GM19023 (cell line): ENCODE data around the gene ADK.
"Not testable (repeated sequence)": the region's sequence is repeated elsewhere in the genome, so short reads cannot be mapped to it uniquely, and the experiment has no call there.

Source experiments
- ATAC-seq: cut with Tn5 transposase; IDR thresholded peaks from one replicate; pipeline ENCODE4 v1.9.1; 2021; ENCODE audit warnings: mild to moderate bottlenecking, moderate library complexity; ENCODE audit not compliant: unreplicated experiment

The ADK gene

DNA sequence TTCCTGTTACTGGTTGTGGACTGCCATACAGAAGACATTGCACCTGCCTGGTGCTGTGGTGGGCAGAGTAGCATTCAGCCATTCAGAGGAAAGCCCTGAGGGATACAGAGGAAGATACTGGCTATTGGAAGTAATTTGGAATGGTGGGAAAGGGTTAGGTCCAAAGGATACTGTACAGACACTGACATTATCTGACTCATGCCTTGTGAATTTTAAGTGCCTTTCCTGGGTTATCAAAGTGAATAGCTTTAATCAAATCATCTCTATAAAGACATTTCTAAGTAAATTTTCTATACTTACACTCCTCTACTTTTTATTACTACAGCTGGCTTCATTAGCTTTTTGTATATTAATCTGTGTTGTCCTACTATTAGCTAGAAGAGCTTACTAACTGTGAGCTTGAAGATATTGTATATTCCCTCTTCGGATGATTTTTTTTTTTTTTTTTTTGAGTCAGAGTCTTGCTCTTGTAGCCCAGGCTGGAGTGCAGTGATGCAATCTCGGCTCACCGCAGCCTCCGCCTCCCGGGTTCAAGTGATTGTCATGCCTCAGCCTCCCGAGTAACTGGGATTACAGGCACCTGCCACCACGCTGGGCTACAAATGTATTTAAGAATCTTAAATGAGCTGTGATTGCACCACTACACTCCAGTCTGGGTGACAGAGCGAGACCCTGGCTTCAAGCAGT is 186.5 kb downstream of the ADK start:
- no peak for ATAC-seq

DNA sequence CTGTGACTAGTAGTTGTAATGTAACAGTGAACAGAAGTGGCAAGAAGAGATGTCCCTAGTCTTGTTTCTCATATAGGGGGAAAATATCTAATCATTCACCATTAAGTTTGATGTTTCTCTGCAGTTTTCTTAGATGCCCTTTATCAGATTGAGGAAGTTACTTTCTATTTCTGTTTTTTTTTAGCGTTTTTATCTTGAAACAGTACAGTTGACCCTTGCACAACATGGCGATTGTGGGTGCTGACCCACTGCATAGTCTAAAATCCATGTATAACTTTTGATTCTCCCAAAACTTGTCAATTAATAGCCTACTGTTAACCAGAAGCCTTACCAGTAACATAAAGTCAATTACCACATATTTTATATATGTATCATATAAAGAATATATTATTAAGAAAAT is 192.0 kb downstream of the ADK start:
- no peak for ATAC-seq

DNA sequence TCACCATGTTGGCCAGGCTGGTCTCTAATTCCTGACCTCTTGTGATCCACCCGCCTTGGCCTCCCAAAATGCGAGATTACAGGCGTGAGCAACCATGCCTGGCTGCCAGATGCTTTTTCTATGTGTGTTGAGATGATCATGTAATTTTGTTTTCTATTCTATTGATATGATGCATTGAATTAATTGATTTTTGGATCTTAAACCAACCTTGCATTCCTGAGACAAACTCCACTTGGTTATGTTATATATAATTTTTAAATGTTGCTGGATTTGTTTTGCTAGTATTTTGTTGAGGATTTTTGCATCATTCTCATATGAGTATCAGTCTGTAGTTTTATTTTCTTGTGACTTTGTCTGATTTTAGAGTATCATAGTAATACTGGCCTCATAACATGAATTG is 192.8 kb downstream of the ADK start:
- ATAC-seq, result no peak

DNA sequence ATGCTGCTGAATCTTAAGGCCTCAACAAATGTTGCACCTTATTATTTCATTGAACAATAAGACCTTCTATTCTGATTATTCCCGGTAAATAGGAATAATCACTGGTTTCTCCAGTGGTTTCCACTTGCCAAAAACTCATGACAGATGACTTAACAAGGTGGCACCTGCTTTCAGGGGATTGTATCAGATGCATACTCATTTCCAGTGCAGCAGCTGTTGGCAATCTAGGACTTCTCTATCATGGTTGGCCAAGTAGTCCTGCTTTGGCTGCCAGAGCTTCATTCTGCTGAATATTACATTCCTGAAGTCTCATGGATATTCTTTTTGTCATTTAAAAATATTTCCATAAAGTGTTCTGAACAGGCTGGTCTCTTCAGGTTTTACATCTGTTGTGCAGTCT is 193.3 kb downstream of the ADK start:
- ATAC-seq, result no peak

DNA sequence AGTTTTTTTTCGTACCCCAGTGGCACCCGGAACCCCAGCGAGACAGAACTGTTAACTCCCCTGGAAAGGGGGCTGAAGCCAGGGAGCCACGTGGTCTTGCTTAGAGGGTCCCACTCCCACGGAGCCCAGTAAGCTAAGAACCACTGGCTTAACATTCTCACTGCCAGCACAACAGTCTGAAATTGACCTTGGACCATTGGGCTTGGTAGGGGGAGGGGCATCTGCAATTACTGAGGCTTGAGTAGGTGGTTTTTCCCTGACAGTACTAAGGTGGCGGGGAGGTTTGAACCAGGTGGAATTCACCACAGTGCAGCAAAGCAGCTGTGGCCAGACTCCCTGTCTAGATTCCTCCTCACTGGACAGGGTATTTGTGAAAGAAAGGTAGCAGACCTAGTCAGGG is 196.5 kb downstream of the ADK start:
- no peak for ATAC-seq

DNA sequence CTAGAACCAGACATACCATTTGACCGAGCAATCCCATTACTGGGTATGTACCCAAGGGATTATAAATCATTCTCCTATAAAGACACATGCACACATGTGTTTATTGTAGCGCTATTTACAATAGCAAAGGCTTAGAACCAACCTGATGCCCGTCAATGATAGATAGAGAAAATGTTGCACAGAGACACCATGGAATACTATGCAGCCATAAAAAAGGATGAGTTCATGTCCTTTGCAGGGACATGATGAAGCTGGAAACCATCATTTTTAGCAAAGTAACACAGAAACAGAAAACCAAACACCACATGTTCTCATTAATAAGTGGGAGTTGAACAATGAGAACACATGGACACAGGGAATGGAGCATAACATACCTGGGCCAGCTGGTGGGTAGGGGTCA is 202.0 kb downstream of the ADK start:
- not testable (repeated sequence) for ATAC-seq

DNA sequence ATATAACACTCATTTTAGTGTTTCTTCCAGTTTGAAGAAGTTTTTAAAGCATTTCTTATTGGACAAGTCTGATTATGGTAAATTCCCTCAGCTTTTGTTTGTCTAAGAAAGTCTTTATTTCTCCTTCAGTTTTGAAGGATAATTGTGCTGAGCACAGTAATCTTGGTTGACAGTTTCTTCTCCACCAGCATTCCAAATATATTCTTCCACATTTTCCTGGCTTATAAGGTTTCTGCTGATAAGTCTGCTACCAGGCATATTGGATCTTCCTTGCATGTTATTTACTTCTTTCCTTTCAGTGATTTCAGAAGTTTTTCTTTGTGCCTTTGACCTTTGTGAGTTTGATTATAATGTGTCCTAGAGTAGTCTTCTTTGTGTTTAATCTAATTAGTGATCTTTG is 210.7 kb downstream of the ADK start:
- ATAC-seq, result no peak

DNA sequence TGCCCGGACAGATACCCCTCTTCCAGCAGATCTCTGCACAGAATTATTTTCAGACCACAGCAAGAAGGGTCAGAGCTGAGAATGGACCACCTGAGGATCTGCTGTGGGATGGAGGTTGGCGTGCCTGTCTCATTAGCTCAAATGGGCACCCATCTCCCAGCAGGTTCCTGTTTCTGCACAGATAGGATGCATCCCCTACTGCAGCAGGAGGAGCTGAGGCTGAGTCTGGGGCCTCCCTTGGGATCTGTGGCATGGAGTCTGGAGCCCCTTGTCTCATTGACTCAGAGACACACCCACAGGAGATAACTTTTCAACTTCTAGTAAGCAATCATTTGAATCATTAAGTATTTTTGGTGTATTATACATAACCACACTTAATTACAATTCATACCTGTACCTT is 212.7 kb downstream of the ADK start:
- no peak for ATAC-seq

DNA sequence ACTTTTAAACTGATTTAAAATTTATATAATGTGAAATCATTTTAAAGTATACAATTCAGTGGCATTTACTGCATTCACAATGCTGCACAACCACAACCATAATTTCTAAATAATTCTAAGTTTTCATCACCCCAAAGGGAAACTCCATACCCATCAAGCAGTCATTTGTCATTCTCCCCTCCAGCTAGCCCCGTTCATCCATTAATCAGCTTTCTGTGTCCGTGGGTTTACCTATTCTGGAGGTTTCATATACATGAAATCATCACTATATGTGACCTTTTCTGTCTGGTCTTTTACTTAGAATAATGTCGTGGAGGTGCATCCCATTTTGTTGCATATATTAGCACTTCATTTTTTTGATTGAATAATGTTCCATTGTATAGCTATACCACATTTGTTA is 214.1 kb downstream of the ADK start:
- no peak for ATAC-seq

DNA sequence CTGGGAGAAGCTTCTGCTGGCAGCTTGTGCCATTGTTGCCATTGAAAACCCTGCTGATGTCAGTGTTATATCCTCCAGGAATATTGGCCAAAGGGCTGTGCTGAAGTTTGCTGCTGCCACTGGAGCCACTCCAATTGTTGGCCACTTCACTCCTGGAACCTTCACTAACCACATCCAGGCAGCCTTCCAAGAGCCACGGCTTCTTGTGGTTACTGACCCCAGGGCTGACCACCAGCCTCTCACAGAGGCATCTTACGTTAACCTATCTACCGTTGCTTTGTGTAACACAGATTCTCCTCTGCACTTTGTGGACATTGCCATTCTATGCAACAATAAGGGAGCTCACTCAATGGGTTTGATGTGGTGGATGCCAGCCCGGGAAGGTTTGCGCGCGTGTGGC is 220.7 kb downstream of the ADK start:
- ATAC-seq, result no peak

DNA sequence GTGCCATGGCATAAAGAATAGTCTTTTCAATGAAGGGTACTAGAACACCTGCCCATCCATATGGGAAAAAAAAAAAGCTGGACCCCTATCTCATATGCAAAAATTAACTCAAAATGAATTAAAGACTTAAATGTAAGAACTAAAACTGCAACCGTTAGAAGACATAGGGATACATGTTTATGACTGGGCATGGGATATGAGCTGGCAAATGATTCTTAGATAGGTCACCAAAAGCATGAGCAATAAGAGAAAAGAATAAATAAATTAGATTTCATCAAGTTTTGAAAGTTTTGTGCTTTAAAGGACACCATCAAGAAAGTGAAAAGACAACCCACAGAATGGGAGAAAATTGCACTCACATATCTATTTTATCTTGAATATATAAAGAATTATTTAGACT is 222.0 kb downstream of the ADK start:
- ATAC-seq, result no peak

DNA sequence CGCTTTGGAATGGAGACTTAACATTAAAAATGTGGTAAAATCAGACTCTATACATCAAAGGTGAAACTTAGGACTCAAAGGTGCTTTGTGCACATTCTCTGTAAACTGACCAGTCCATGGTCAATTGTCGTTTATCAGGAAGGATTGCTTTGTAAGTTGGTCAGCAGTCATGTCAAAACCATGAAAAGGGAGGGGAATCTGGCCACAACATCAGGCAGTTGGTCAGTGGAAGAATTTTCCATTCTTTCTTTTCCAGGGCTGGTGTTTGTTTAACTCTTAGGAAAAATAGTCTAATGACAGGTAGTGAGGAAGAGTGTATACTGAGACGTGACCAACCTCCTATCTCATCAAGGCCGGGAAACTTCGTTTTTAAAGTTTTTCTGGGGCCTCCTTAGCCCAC is 226.5 kb downstream of the ADK start:
- no peak for ATAC-seq

DNA sequence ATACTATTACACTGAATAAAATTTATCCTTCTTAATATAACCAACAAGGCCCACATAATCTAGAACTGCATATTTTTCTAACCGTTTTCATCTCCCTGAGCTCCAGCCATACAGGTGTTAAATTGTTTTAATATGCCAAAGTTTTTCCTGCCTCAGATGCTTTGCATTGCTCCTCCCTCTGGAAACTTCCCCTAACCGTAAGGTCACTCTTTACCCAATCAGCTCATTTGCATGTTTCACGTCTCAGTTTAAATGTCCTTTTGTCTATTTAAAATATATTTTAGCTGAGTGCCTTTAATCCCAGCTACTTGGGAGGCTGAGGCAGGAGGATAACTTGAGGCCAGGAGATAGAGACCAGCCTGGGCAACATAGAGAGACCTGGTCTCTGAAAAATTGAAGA is 228.5 kb downstream of the ADK start:
- ATAC-seq, result no peak

DNA sequence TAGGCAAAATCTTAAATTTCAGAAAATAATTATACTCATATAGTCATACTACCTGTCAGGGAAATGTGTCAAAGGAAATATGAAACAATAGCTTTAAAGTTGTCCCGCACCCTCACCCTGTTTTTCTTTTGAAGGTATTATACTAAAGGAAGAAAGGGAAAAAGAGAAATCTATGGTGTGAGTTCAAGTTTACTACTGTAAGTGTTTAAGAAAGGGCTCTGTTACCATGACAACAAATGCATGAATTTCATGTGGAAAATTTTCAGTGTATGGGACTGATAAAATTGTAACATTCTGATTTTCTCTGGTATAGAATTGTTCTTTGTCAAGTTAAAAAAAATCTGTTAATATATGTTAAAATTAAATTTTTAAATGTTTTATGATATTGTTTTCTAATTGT is 229.8 kb downstream of the ADK start:
- no peak for ATAC-seq

DNA sequence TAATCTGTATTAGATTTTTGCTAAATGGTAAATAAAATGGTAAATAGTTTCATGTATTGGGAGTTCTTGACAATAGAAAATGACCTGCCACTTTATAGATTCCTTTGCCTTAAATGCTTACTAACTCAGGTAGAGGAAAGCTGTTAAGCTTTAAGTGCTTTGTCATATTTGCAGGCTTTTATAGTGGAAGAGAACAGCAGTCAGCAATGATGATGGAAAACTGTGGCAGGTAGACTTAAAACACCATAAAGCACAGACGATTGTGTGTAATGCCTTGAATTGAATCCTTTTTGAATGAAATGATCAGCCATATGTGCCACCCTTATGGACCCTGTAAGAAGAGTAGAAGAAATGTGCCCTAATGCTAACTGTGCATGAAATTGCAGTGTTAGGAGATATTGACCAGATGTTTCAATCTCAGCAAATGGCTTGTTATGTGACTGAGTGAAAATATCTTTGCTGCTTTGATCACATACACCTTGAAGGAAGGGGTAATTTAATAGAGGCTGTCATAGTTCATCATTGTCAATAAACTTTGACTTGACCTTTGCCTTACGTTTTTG is 230.4 kb downstream of the ADK start:
- ATAC-seq, result no peak

DNA sequence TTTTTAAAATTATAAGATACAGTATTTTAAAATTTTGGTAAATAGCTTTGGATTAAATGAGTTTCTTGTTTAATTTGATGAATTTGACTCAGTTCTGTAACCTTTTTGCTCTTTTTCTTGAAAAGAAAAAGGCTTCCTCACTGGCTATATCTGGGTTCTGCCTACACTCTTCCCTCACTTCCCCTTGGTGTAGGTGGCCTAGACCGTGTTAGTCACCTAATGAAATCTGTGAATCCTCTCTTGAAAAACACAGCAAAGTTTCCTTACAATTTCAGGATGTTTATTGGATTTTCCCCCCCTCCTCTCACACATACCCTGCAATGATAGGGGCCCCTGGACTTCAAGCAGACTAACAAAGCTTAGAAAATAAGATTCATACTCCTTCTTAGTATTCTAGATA is 231.6 kb downstream of the ADK start:
- ATAC-seq, result no peak

DNA sequence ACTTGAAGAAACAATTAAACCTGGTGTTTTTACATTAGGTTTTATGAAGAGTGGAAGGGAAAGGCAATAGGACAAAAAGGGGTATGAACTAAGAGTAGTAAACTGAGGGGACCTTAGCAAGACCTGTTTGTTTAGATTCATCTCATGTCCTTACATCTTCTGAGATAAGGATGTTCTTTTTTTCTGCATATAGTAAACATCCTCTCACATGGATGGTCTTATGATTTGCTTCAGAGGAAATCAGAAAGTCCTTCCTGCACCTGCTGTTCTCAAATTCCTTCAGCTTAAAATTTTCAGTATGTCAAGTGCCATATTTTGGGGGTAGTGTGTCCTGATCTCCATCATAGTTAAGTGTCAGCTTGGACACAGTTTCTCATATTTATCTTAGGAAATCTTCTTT is 232.6 kb downstream of the ADK start:
- ATAC-seq, result no peak

DNA sequence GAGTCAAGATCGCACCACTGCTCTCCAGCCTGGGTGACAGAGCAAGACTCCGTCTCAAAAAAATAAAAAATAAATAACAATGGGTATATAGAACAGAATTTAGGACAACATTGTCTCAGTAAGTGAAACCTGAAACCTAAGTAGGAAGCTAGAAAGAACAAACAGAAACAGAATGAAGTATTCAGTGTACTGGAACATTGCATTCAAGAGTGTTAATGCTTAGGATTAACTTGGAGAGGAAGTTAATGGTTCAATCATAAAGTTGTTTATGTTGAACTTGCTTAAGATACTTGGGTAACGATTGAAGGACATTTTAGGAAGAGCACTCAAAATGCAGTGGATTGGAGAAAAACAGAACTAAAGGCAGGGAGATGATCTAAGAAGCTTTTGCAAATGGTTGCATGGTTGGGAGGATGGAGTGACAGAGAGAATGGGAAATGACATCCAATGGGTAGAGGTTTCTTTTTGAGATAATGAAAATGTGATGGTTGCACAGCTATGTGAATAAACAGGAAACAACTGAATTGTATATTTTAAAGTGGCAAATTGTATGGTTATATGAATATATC is 233.7 kb downstream of the ADK start:
- ATAC-seq, result no peak

DNA sequence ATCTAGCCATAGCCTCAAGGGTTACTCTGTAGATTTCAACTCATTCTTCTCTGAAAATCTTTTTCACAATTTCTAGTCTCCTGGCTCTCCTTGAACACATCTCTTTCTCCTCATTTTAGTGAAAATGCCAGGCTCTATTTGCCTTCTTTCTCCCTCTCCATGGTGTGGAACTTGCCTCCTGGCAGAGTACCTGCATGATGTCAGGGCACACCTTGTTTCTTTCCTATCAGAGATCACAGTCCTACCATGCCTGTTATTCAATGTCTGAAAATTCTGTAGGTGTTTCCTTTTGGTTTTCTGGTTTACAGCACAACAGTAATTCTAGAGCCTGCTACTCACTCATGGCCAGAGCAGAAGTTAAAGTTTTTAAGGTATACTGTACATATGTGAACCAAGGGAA is 237.8 kb downstream of the ADK start:
- no peak for ATAC-seq

DNA sequence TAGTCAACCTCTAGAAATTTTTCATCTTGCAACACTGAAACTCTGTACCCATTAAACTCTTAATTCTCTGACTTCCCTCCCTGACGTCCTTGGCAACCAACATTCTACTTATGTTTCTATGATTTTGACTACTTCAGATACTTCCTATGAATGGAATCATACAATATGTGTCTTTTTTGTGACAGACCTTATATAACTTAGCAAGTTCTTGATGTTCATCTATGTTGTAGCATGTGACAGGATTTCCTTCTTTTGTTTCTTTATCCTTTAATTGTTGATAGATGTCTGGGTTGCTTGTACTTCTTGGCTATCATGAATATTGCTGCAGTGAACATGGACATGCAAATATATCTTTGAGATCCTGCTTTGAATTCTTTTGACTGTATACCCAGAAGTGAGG is 240.8 kb downstream of the ADK start:
- no peak for ATAC-seq

DNA sequence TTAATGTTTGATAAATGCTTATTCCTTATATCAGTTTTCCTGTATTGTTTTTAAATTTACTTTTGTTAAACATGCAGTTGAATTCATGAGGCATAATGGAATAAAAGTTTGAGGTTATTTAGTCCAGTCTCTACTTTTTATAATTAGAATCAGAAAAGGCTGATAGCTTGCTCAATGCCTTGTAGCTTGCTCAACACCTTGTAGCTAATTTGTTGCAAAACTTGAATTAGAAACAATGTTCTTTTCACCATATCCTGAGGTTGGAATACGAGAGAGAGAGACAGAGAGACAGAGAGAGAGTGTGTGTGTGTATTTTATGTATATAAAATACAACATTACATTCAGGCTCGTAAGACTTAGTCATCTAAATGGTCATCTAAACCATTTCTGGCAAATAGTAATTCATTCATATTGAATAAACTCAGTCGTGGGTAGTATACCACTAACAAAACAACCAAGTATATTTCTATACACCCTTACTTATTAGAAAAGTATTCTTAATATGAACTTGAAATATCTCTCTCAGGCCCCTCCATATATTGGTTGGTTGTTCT is 243.5 kb downstream of the ADK start:
- ATAC-seq, result no peak

DNA sequence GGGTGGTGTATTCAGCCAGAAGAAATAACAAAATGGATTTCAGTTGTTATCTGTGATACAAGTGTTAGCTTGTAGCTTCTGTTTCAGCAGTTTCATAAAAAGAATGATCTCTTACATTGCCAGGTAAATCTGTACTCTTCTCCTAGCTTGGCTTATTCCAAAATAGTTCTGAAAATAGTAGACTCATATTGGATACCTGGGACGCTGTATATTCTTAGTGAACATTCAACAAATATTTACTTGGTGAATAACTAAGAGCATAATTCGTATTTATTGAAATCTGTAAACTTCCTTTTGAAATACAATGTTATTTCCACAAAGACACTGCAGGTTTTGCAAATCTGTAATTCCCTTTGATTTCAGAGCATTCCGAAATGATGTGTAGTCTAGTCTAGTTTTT is 249.2 kb downstream of the ADK start:
- no peak for ATAC-seq

DNA sequence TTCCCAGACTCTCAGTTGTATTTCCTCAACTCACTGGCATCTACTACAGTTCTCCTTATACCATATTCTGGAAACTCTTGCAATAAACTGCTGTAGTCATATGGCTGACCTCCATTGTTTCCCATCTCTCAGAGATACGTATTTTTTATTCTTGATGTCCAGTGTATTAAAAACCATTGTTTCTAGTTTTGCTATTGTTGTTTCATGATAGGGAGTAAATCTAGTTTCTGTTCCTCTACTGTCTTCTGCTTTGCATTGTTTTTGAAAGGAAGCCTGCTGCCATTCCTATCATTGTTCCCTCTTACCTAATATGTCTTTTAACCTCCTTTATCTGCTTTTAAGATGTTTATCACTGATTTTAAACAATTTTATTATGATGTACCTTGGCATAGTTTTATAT is 255.0 kb downstream of the ADK start:
- ATAC-seq, result no peak
